ENCODE measurements around the gene BTF3L4.
"Not testable (repeated sequence)": the region's sequence is repeated elsewhere in the genome, so short reads cannot be mapped to it uniquely, and the experiment has no call there.

The BTF3L4 gene

DNA sequence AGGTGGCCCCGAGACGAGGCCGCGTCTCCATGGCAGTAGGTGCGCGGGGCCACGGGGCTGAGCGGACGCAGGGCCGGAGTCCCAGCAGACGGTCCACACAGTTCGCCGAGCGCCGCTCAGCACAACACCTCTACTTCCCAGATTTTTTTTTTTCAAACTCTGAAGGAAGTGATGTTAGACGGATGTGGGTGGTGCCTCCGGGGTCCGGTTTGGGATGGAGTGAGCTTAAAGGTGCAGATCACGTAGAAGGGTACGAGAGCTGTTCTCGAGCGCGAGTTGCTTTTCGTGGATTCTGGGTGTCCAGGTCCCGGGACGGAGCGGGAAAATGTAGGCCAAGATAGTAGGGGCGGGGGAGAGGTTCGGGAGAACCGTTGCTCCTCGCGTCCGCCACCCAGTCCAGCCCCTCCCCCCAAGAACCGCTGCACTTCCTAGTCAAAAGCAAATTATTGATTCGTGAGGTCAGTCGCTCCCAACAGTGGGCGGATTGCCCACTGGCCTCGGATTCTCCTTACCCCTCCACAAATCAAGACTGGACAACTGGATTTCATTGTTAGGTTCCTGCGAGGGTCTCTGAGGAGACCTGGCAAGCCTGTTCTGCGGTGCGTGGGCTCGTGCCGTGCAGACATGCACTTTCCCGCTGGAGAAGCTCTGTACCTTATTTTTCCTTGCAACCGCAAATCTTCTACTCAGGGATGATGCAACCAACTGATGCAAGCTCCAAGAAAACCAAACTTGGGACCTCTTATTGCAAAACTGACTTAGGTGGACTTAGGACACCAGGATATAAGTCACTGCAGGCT is 829 bp upstream of the BTF3L4 start, which contains the start of gene TXNDC12:
Gene TXNDC12, minus strand, starts transcription at position 126 of the 800 bp plus-strand sequence. Its CDS starts 95 bp downstream, at position 31.
- DNase-seq (ENCODE audit: low read depth in 1 of 2, low spot score in 1 of 2), result peak; percentile 29 to 42

DNA sequence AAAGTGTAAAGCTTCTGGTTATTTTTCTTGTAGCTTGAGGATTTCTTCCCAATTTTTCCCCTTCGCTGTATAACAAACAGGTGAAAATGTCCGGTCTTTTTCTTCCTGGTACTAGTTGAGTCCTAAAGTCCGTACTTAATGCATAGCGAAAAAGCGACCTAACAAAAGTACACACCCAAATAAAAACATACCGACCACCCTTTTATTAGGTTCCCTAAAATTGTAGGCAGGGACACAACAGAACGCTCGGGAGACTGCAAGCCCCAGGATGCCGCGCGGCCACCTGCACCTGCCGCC is 281 bp upstream of the BTF3L4 start:
- DNase-seq (ENCODE audit: low read depth in 1 of 2, low spot score in 1 of 2), result no peak

DNA sequence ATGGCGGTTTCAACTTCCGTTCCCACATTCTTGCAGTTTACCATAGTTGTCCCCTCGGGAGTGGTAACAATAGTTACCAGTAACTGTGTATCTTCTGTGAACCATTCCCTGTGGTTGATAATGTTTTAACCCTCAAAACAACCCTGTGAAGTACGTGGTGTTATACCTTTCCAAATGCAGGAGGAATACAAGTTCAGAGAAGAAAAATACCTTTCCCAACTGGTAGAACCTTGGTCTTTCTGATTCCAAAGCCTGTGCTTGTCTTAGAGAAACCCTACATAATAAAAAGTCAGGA is 789 bp downstream of the BTF3L4 start:
- no peak for DNase-seq (ENCODE audit: low read depth in 1 of 2, low spot score in 1 of 2)

DNA sequence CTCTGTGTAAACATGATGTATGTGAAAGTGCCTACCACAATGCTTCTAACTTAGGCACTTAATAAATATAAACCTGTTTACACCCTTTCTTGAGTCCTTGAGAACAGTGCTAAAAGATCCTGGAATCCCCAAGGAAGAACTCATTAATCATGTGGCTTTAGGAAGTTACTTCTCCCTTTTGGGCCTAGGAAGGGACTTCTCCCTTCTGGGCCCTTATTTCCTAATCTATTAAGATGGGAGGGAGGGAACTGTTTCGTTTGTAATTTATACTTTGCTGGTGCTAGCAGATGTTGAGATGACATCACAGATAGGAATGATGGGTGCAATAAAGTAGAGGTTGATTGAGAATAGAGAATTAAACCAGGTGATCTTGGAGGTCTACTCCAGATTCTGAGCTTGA is 1.2 kb downstream of the BTF3L4 start:
- DNase-seq (ENCODE audit: low read depth in 1 of 2, low spot score in 1 of 2), result no peak

DNA sequence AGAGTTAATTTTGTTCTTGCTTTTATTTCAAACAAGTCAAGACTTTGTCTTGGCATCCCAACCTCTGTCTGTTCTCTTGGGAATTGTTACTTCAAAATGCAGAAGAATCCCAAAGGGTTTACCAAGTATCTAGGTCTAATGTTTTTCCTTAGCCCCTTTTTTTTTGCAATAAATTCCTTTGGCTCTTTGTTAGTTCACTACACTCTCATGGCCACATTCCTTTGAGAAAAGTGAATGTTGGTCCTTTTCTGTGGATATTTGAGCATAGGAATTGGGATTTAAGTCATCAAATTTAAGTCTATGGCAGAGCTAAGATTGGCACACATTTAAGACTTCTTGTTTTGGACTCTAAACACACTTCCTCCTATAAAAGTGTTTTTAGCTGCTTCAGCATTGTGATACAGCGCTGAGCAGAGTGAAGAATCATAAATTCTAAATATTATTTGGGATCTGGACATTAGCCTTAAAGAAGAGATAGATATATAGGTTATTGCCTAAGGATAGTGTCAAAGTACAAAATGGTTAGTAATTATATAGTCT is 1.9 kb downstream of the BTF3L4 start:
- DNase-seq (ENCODE audit: low read depth in 1 of 2, low spot score in 1 of 2), result no peak

DNA sequence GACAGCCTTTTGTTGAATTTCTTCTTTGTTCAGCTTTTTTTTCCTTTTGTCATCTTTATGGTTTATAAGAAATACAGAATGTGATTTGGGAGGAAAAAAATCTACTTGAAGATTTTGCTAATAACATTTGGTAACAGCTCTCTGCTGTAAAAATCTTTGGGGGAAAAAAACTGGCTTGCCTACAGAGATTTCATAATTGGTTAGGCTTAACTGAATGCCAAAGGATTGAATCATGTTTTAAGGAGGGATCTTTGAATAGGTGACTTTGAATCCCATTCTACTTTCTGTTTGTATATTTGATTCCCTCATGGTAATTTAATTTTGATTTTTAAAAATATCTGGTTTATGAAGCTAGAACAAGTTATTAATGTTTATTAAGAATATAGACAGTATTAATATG is 3.2 kb downstream of the BTF3L4 start:
- no peak for DNase-seq (ENCODE audit: low read depth in 1 of 2, low spot score in 1 of 2)

DNA sequence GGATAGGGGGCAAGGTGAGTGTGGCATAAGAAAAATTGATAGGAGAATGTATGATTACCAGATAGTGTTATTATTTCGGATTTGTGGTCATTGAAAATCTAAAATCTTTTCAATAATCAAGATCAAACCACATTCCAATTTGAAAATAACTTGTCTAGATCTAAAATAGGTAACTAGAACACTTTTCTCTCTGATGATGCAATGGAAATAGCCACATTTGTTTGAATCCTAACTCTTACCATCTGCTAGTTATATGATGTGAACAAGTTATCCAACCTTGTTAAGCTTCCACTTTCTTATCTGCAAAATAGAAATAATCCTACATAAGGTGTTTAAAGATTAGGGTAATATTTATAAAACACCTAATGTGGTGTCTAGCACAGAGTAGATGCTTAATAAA is 3.8 kb downstream of the BTF3L4 start:
- DNase-seq (ENCODE audit: low read depth in 1 of 2, low spot score in 1 of 2), result no peak

DNA sequence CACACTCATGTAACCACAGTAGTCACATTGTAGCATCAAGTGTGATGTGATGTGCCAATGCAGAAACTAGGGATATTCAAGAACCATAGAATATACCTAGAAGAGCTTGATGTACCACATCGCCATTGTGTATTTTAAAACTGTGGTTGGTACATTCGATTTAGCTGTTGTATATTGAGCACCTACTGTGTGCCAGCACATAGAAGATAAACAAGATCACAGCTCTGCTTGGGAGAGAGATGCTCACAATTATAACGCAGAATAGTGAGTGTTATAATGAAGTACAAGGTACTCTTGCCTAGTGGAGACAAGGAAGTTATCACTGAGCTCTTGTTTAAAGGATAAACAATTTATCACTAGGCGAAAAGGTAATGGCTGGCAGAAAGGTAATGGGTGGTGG is 4.7 kb downstream of the BTF3L4 start:
- DNase-seq (ENCODE audit: low read depth in 1 of 2, low spot score in 1 of 2), result no peak

DNA sequence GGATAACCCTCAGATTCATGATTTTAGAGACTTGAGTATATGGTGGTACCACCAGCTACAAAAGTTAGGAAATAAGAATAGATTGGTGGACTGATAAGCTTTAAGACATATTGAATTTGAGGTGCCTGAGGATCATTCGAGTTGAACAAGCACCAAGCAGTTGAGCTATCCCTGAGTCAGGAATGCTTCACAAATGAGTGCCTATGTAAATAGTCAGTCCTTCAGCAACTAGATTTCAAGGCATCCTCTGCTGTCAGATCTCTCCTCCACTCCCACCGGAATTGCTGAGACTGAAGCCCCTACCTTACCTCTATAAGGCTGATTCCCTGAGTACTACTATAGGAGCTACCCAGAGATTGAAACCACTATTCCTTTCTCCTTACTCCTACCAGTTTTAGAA is 7.1 kb downstream of the BTF3L4 start:
- no peak for DNase-seq (ENCODE audit: low read depth in 1 of 2, low spot score in 1 of 2)

DNA sequence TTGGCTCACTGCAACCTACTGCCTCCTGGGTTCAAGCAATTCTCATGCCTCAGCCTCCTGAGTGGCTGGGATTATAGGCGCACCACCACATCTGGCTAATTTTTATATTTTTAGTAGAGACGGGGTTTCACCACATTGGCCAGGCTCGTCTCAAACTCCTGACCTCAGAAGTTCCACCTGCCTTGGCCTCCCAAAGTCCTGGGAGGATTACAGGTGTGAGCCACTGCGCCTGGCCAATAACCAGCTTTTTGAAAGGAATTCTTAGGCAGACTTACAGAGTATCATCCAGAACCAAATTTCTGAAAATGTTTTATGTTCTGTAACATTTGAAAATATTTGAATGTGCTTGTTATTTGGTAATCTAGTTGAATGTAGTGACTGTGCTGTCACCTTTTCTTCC is 14.6 kb downstream of the BTF3L4 start:
- no peak for DNase-seq (ENCODE audit: low read depth in 1 of 2, low spot score in 1 of 2)

DNA sequence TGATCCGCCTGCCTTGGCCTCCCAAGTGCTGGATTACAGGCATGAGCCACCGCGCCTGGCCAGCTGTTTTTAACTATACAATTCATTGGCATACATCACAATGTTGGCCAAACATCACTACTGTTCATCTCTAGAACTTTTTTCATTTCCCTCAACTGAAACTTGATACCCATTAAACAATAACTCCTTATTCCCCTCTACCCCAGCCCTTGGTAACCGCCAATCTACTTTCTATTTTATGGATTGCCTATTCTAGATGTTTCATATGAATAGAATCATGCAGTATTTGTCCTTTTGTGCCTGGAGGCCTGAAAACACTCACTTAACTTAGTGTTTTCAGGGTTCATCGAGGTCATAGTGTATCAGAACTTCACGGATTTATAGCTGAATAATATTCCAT is 16.2 kb downstream of the BTF3L4 start:
- DNase-seq (ENCODE audit: low read depth in 1 of 2, low spot score in 1 of 2), result no peak

DNA sequence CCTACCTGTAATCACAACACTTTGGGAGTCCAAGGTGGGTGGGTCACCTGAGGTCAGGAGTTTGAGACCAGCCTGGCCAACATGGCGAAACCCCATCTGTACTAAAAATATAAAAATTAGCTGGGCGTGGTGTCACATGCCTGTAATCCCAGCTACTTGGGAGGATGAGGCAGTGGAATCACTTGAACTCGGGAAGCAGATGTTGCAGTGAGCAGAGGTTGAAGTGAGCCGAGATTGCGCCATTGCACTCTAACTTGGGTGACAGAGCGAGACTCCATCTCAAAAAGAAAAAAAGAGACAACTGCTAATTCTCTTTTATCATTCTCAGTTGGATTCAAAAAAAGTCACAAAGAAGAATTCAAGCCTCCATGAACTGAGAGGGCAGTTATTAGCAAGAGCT is 21.2 kb downstream of the BTF3L4 start:
- DNase-seq (ENCODE audit: low read depth in 1 of 2, low spot score in 1 of 2), result not testable (repeated sequence)

DNA sequence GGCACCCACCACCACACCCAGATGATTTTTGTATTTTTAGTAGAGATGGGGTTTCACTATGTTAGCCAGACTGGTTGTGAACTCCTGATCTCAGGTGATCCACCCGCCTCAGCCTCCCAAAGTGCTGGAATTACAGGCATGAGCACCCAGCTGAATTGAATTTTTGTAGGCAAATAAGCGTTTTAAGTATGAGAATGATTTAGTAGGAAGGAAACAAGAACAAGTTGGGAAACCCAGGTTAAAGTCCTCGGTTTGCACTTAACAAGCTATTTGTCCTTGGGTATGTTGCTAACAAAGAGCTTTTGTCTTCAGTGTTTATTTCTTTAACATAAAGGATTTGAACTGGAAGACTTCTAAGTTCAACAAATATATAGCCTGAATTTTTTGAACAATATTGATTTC is 23.9 kb downstream of the BTF3L4 start:
- no peak for DNase-seq (ENCODE audit: low read depth in 1 of 2, low spot score in 1 of 2)

DNA sequence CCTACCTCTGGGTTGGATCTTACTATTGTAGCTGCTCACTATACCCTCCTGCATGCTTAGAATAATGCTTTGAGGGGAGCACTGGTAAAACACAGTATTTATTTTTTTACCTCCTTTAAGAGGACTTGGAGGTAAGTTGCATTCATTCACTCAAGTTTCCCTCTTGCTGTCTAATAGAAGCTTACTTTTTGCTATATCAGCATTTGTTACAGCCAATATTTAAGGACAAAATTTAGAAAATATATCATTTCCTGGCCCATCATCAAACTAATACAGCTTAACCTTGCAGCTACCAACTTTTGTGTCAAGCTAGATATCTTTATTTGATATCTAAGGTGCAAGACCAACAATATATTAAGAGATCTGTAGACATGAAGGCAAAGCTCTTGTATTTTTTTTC is 31.8 kb downstream of the BTF3L4 start:
- DNase-seq (ENCODE audit: low read depth in 1 of 2, low spot score in 1 of 2), result not testable (repeated sequence)

DNA sequence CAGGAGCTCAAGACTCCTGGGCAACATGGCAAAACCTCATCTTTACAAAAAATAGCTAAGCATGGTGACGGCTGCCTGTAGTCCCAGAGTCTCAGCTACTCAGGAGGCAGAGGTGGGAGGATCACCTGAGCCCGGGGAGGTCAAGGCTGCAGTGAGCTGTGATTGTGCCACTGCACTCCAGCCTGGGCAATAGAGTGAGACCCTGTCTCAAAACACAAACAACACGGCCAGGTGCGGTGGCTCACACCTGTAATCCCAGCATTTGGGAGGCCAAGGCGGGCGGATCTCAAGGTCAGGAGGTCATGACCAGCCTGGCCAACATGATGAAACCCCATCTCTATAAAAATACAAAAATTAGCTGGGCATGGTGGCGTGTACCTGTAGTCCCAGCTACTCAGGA is 38.2 kb downstream of the BTF3L4 start:
- DNase-seq (ENCODE audit: low read depth in 1 of 2, low spot score in 1 of 2), result not testable (repeated sequence)

DNA sequence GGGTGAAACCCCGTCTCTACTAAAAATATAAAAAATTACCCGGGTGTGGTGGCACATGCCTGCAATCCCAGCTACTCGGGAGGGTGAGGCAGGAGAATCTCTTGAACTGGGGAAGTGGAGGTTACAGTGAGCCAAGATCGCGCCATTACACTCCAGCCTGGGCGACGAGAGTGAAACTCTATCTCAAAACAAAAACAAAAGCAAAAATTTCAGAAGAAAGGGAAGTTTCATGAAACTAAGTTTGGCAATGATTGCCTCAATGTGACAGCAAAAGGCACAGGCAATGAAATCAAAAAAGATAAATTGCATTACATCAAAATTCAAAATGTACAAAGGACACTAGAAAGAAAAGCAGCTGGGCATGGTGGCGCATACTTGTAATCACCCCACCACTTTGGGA is 40.1 kb downstream of the BTF3L4 start:
- no peak for DNase-seq (ENCODE audit: low read depth in 1 of 2, low spot score in 1 of 2)

DNA sequence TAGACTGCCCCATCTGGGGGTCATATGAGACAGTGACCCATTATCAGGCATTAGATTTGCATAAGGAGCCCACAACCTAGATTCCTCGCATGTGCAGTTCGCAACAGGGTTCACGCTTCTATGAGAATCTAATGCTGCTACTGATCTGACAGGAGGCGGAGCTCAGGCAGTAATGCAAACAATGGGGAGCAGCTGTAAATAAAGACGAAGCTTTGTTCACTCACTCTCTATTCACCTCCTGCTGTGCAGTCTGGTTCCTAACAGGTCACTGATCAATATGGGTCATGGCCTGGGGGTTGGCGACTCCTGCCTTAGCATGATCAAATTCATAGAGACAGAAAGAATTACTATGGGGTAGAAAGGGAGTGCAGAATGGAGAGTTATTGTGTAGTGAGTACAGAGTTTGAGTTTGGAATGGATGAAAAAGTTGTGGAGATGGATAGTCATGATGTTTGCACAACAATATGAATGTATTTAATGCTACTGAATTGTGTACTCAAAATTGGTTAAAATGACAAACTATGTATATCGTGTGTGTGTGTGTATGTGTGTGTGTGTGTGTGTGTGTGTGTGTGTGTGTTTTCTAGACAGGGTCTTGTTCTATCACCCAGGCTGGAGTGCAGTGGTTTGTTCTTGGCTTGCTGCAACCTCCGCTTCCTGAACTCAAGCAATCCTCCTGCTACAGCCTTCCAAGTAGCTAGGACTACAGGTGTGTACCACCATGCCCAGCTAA is 42.2 kb downstream of the BTF3L4 start:
- no peak for DNase-seq (ENCODE audit: low read depth in 1 of 2, low spot score in 1 of 2)

DNA sequence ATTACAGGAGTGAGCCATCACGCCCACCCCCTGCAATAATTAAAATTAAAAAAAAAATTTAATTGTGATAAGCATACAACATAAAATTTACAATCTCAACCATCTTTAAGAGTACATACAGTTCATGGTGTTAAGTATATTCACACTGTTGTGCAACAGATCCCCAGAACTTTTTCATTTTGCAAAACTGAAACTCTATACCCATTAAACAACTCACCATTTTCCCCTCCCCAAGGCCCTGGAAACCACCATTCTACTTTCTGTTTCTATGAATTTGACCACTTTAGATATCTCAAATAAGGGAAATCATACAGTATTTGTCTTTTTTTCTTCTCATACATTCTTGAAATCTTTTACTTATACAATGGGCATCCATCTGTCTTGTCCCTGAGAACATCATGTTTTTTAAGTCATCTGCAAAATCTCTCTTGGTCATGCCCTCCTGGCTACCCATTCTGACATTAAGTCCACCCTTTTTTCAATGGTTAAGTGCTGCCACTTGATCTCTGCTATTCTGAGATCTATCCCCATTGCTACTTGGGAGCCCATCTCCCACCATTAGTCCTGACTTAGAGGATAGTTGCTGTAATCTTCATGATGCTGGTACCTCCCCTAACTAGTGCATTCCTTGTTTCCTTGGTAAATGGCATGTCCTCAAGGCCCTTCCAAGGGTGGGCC is 46.4 kb downstream of the BTF3L4 start:
- DNase-seq (ENCODE audit: low read depth in 1 of 2, low spot score in 1 of 2), result no peak

DNA sequence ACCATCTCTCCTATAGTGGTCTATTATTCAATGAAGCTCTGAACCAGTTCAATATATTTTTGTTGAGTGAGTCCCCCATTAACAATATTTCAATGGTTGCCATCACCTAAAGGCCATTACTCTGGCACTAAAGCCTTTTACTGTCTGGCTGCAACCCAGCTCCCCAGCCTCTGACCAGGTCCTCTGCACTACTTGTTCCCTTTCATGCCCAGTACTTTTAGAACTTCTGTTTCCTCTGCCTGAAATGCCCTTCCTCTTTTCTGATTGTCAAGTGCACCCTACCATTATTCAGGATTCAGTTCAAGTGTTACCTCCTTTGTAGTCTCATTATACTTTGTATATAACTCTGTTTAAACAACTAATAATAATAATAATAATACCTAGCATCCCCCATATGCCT is 55.4 kb downstream of the BTF3L4 start:
- no peak for DNase-seq (ENCODE audit: low read depth in 1 of 2, low spot score in 1 of 2)

DNA sequence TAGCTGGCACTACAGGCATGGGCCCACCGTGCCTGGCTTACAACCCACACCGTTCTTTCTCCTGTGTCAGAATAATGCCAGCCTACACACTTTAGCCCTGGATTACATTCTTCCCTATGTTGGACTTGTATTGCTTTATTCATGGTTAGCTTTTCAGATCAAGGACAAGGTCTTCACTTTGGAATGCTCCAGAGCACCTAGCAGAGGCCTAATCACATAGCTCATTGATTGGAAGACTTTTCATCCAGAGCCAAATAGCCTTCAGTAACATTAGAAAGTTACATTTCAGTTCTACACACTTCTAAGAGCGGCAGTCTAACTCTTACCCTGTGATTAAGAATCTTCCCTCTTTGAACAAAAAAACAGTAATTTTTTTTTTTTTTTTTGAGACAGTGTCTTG is 56.4 kb downstream of the BTF3L4 start:
- no peak for DNase-seq (ENCODE audit: low read depth in 1 of 2, low spot score in 1 of 2)

DNA sequence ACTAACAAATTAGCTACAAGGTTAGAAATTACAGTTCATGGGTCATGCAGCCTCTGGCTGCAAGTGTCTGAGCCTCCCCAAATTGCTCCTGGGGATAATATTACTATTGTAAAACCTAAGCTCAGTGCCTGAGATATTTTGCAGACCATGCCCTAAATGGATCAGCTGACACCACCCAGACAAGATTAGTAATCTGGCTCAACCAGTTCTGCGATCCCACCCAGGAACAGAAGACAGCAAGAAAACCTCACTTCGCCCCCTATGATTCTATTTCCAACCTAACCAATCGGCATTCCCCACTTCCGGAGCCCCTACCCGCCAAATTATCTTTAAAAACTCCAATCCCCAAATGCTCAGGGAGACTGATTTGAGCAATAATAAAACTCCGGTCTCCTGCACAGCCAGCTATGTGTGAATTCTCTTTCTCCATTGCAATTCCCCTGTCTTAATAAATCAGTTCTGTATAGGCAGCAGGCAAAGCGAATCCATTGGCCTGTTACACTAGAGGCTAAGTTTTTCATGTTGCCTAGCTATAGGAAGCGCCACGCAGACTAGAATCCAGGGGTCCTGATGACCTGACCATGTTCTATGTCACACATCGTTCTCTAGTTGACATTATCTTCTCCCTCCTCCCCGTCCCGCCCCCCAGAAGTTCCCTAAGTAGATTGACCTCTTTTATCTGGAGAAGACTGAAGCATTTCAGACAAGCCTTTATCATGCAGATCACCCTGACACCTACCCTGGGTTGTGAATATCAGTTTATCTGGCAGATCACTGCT is 63.4 kb downstream of the BTF3L4 start:
- no peak for DNase-seq (ENCODE audit: low read depth in 1 of 2, low spot score in 1 of 2)
